IMR-90 (cell line): ENCODE measurements around the gene VAC14. TPM values are rescaled to one million over a fixed set of nuclear protein-coding genes. Genes with fewer than 3 reads are reported as not detected.

Source experiments
- ATAC-seq: fragments of 200-7000 bp; cut with Tn5 transposase; 2 replicates; pipeline ENCODE4 v1.9.1; 2020; ENCODE audit warnings: low read depth, mild to moderate bottlenecking, moderate library complexity
- BruUV-seq: library from RNA; stranded (reverse); fragments of 400-500 nt; replicated peaks from 2 replicates; lab custom pipeline; 2021; lab: Mats Ljungman, UMichigan
- CTCF ChIA-PET: fragments of 300-600 bp; formaldehyde crosslinking; extraction: SDS; loops from one replicate; lab custom pipeline; 2021; ENCODE audit warnings: antibody characterized with exemption; lab: Yijun Ruan, JAX
- POLR2A ChIA-PET: fragments of 300-600 bp; sonication (Branson Sonifier 250); formaldehyde crosslinking; loops from one replicate; lab custom pipeline; 2022; ENCODE audit warnings: antibody characterized with exemption; ENCODE audit not compliant: unreplicated experiment; lab: Charles Lee
- DNase-seq: peaks from one replicate; pipeline ENCODE4 v3.0.0; 2013
- H2AFZ ChIP-seq: replicated peaks from 2 replicates; pipeline ENCODE3; 2013; ENCODE audit warnings: low read length, mild to moderate bottlenecking; ENCODE audit not compliant: poor library complexity
- H2AK5ac ChIP-seq: 2 replicates; pipeline ENCODE4 v1.6.1; 2013; ENCODE audit warnings: low read depth, low read length, inconsistent platforms
- H2AK9ac ChIP-seq: replicated peaks from 2 replicates; pipeline ENCODE3; 2013; ENCODE audit warnings: mild to moderate bottlenecking, low read depth, low read length, moderate library complexity; ENCODE audit not compliant: poor library complexity
- H2BK120ac ChIP-seq: 2 replicates; pipeline ENCODE4 v1.6.1; 2013; ENCODE audit warnings: low read depth, low read length, inconsistent platforms
- H2BK15ac ChIP-seq: 3 replicates; pipeline ENCODE4 v1.6.1; 2013; ENCODE audit warnings: low read depth, low read length, inconsistent platforms
- H2BK20ac ChIP-seq: 2 replicates; pipeline ENCODE4 v1.6.1; 2013; ENCODE audit warnings: low read depth, mild to moderate bottlenecking, inconsistent platforms, low read length, moderate library complexity
- H2BK5ac ChIP-seq: 2 replicates; pipeline ENCODE4 v1.6.1; 2013; ENCODE audit warnings: mild to moderate bottlenecking, low read depth, low read length, inconsistent platforms; ENCODE audit not compliant: poor library complexity, severe bottlenecking
- H3K14ac ChIP-seq: replicated peaks from 2 replicates; pipeline ENCODE4 v1.6.1; 2013; ENCODE audit warnings: low read depth, low read length, inconsistent platforms
- H3K18ac ChIP-seq: 2 replicates; pipeline ENCODE4 v1.6.1; 2013; ENCODE audit warnings: low read depth, low read length, control low read depth
- H3K23ac ChIP-seq: 2 replicates; pipeline ENCODE4 v1.6.1; 2013; ENCODE audit warnings: low read depth, low read length, inconsistent platforms
- H3K27ac ChIP-seq: 2 replicates; pipeline ENCODE4 v1.5.1; 2013; ENCODE audit warnings: mild to moderate bottlenecking, control low read depth, low read length; ENCODE audit not compliant: insufficient read depth
- H3K27me3 ChIP-seq: 2 replicates; pipeline ENCODE4 v1.6.1; 2013; ENCODE audit warnings: low read length; ENCODE audit not compliant: control insufficient read depth, insufficient read depth
- H3K36me3 ChIP-seq: 2 replicates; pipeline ENCODE4 v1.6.1; 2013; ENCODE audit warnings: low read length, mixed read lengths; ENCODE audit not compliant: control insufficient read depth, insufficient read depth
- H3K4ac ChIP-seq: 2 replicates; pipeline ENCODE4 v1.6.1; 2013; ENCODE audit warnings: low read depth, low read length, inconsistent platforms
- H3K4me1 ChIP-seq: 2 replicates; pipeline ENCODE4 v1.6.1; 2013; ENCODE audit warnings: low read length, mixed read lengths; ENCODE audit not compliant: control insufficient read depth, insufficient read depth
- H3K4me2 ChIP-seq: 2 replicates; pipeline ENCODE4 v1.6.1; 2013; ENCODE audit warnings: low read depth, mild to moderate bottlenecking, control low read depth, low read length, moderate library complexity
- H3K4me3 ChIP-seq: 2 replicates; pipeline ENCODE4 v1.5.1; 2013; ENCODE audit warnings: low read depth, mild to moderate bottlenecking, control low read depth, low read length, moderate library complexity; ENCODE audit not compliant: insufficient read depth
- H3K56ac ChIP-seq: 2 replicates; pipeline ENCODE4 v1.6.1; 2013; ENCODE audit warnings: low read length, inconsistent platforms; ENCODE audit not compliant: insufficient read depth; ENCODE audit errors: extremely low read depth
- H3K79me1 ChIP-seq, 2 experiments: 2 replicates each; pipeline ENCODE4 v1.6.1; 2013; ENCODE audit warnings: low read length in 2 of 2, inconsistent platforms in 1 of 2, low read depth in 1 of 2
- H3K9ac ChIP-seq: 2 replicates; pipeline ENCODE4 v1.6.1; 2013; ENCODE audit warnings: low read depth, low read length, control low read depth
- H3K9me1 ChIP-seq: 2 replicates; pipeline ENCODE4 v1.6.1; 2013; ENCODE audit warnings: low read length, inconsistent platforms; ENCODE audit not compliant: insufficient read depth
- H3K9me3 ChIP-seq: 2 replicates; pipeline ENCODE4 v1.6.1; 2013; ENCODE audit warnings: low read length; ENCODE audit not compliant: control insufficient read depth, insufficient read depth
- H4K20me1 ChIP-seq: 2 replicates; pipeline ENCODE4 v1.6.1; 2013; ENCODE audit warnings: low read length, inconsistent platforms; ENCODE audit not compliant: insufficient read depth
- H4K5ac ChIP-seq: 2 replicates; pipeline ENCODE4 v1.6.1; 2013; ENCODE audit warnings: mild to moderate bottlenecking, low read depth, low read length, control low read depth
- H4K8ac ChIP-seq, 2 experiments: 2 replicates each; pipeline ENCODE4 v1.6.1; 2013; ENCODE audit warnings: low read depth in 2 of 2, low read length in 2 of 2, control low read depth in 1 of 2, inconsistent platforms in 1 of 2
- H4K91ac ChIP-seq: 2 replicates; pipeline ENCODE4 v1.6.1; 2013; ENCODE audit warnings: low read depth, low read length, inconsistent platforms; ENCODE audit not compliant: insufficient read depth
- BHLHE40 ChIP-seq: fragments of 150-350 bp; IDR thresholded peaks from 2 replicates; pipeline ENCODE4 v1.6.1; 2016; ENCODE audit warnings: mild to moderate bottlenecking, low read depth, low read length
- CEBPB ChIP-seq: IDR thresholded peaks from 2 replicates; pipeline ENCODE4 v1.6.1; 2012; ENCODE audit warnings: low read depth, low read length, improper control_type of control experiment
- CHD1 ChIP-seq: IDR thresholded peaks from 2 replicates; pipeline ENCODE4 v1.6.1; 2012; ENCODE audit warnings: low read depth, low read length, improper control_type of control experiment
- CTCF ChIP-seq: conservative IDR thresholded peaks from 2 replicates; pipeline ENCODE4 v1.5.1; 2012; ENCODE audit warnings: mild to moderate bottlenecking, low read depth, low read length, improper control_type of control experiment
- ELK1 ChIP-seq: fragments of 150-350 bp; IDR thresholded peaks from 2 replicates; pipeline ENCODE4 v1.6.1; 2016; ENCODE audit warnings: low read depth, mild to moderate bottlenecking, low read length, moderate library complexity, borderline replicate concordance
- FOS ChIP-seq: fragments of 150-350 bp; IDR thresholded peaks from 2 replicates; pipeline ENCODE4 v1.6.1; 2016; ENCODE audit warnings: low read depth, low read length
- MAFK ChIP-seq: IDR thresholded peaks from 2 replicates; pipeline ENCODE4 v1.6.1; 2012; ENCODE audit warnings: low read depth, low read length, improper control_type of control experiment
- MAZ ChIP-seq: IDR thresholded peaks from 2 replicates; pipeline ENCODE4 v1.6.1; 2012; ENCODE audit warnings: low read depth, mild to moderate bottlenecking, low read length, improper control_type of control experiment, moderate library complexity, borderline replicate concordance
- MXI1 ChIP-seq: IDR thresholded peaks from 2 replicates; pipeline ENCODE4 v1.6.1; 2012; ENCODE audit warnings: low read depth, mild to moderate bottlenecking, low read length, moderate library complexity, borderline replicate concordance
- NFE2L2 ChIP-seq: fragments of 150-350 bp; IDR thresholded peaks from 2 replicates; pipeline ENCODE4 v1.6.1; 2016; ENCODE audit warnings: low read depth, mild to moderate bottlenecking, low read length
- POLR2A ChIP-seq: IDR thresholded peaks from 2 replicates; pipeline ENCODE4 v1.6.1; 2012; ENCODE audit warnings: mild to moderate bottlenecking, low read depth, low read length
- RAD21 ChIP-seq: IDR thresholded peaks from 2 replicates; pipeline ENCODE4 v1.6.1; 2012; ENCODE audit warnings: low read length, improper control_type of control experiment
- RCOR1 ChIP-seq: IDR thresholded peaks from 2 replicates; pipeline ENCODE4 v1.6.1; 2012; ENCODE audit warnings: mild to moderate bottlenecking, low read length, improper control_type of control experiment; ENCODE audit not compliant: insufficient replicate concordance
- RFX5 ChIP-seq: IDR thresholded peaks from 2 replicates; pipeline ENCODE4 v1.8.0; 2012; ENCODE audit warnings: low read depth, mild to moderate bottlenecking, low read length, moderate library complexity
- SMC3 ChIP-seq: fragments of 150-350 bp; IDR thresholded peaks from 2 replicates; pipeline ENCODE4 v1.6.1; 2016; ENCODE audit warnings: low read depth, mild to moderate bottlenecking, antibody characterized with exemption, low read length, moderate library complexity
- USF2 ChIP-seq: fragments of 150-350 bp; IDR thresholded peaks from 2 replicates; pipeline ENCODE4 v1.6.1; 2017; ENCODE audit warnings: mild to moderate bottlenecking, antibody characterized with exemption, low read length, low read depth
- WGBS, 2 experiments: methylation state at CpG; one replicate each; pipeline versions ENCODE4 v1.1.5 to v1.1.7; 2013; ENCODE audit warnings: missing lambda C conversion rate in 2 of 2; ENCODE audit not compliant: insufficient read length in 1 of 2; ENCODE audit errors: extremely low coverage in 2 of 2; 5-methylcytosine and 5-hydroxymethylcytosine counted together
- dilution Hi-C: fragments of 300-500 bp; cut with HindIII; formaldehyde crosslinking; loops from one replicate; pipeline ENCODE4 v1.14.3; 2018; ENCODE audit warnings: low sequenced_read_pairs; ENCODE audit not compliant: unreplicated experiment
- in situ Hi-C: fragments of 300-500 bp; cut with MboI; formaldehyde crosslinking; loops from 3 replicates; pipeline ENCODE4 v1.14.3; 2019; ENCODE audit warnings: low sequenced_read_pairs, inconsistent platforms, mixed read lengths
- intact Hi-C: fragments of 100-400 bp; cut with micrococcal nuclease; formaldehyde crosslinking; loops from 2 replicates; pipeline ENCODE4 v1.10.0; 2022
- polyA plus RNA-seq, 3 experiments: library from polyadenylated mRNA; depleted of rRNA; stranded (reverse); fragments of >200 nt; gene quantifications; 2 replicates each; pipeline ENCODE4 v1.2.3, GENCODE V29; 2012; ENCODE audit warnings: low replicate concordance in 1 of 3
- total RNA-seq: library from RNA; depleted of rRNA; stranded (reverse); fragments of >200 nt; gene quantifications from 2 replicates; pipeline ENCODE4 v1.2.3, GENCODE V29; 2012

VAC14 gene
- total and polyA plus RNA-seq, 2 of the 4 experiments (the other 2 are of a cell fraction), result 21.1 to 40.2 TPM

- intact Hi-C loops (no loop called here), in situ Hi-C loops (no loop called here), dilution Hi-C loops (no loop called here)
- H3K23ac ChIP-seq, result no peak overlapping the region
- no peak overlapping the region for H3K14ac ChIP-seq
- no peak overlapping the region for H3K56ac ChIP-seq
- H3K79me1 ChIP-seq, result no peaks in the 10 kb centered on the region
- no peak overlapping the region for H3K9ac ChIP-seq
- no peak overlapping the region for H2BK5ac ChIP-seq
- DNase-seq, result no peak
- TF ChIP-seq POLR2A, result no peak
- no peak for TF ChIP-seq MAFK
- TF ChIP-seq MXI1, result no peak
- TF ChIP-seq RFX5, result no peak
- TF ChIP-seq RAD21, result no peak
- no peak for TF ChIP-seq NFE2L2
- TF ChIP-seq CTCF, result no peak
- no peak for TF ChIP-seq BHLHE40
- no peak for TF ChIP-seq SMC3
- TF ChIP-seq CHD1, result no peak
- no peak for TF ChIP-seq ELK1
- no peak for TF ChIP-seq CEBPB
- no peak for TF ChIP-seq MAZ
- TF ChIP-seq USF2, result no peak
- no peak for TF ChIP-seq RCOR1
- TF ChIP-seq FOS, result no peak
- peaks cover 6% of the 10 kb centered on the region; the same call in 1 of the 2 replicates for H3K4me1 ChIP-seq
- WGBS, 2 experiments, result 40% methylated on average over 2 of the region's 9 CpGs; no CpG with 5 or more reads in 1 of the 2 experiments
- H4K5ac ChIP-seq, result no peak overlapping the region
- no peak overlapping the region for H2BK15ac ChIP-seq
- ATAC-seq, result no peak
- H2AFZ ChIP-seq, result no peak overlapping the region
- no peak overlapping the region for H3K4me2 ChIP-seq
- no peak overlapping the region for H2AK5ac ChIP-seq
- H3K36me3 ChIP-seq, result no peaks in the 10 kb centered on the region
- H4K91ac ChIP-seq, result no peak overlapping the region
- H3K18ac ChIP-seq, result no peak overlapping the region
- no peak overlapping the region for H4K8ac ChIP-seq
- no peak overlapping the region for H2BK120ac ChIP-seq
- peaks cover 6% of the 10 kb centered on the region; the same call in 1 of the 2 replicates for H3K9me1 ChIP-seq
- no peaks in the 10 kb centered on the region for H3K9me3 ChIP-seq
- H4K20me1 ChIP-seq, result no peaks in the 10 kb centered on the region
- no TSS peak for BruUV-seq
- H3K27ac ChIP-seq, result no peak overlapping the region
- H3K27me3 ChIP-seq, result peaks cover 2% of the 10 kb centered on the region; the same call in 1 of the 2 replicates
- no peak overlapping the region for H3K4ac ChIP-seq
- no peak overlapping the region for H2AK9ac ChIP-seq
- ChIA-PET CTCF (no interaction called here), POLR2A (no interaction called here)
- no peak overlapping the region for H2BK20ac ChIP-seq
- no peak overlapping the region for H3K4me3 ChIP-seq
Observed at GRCh38 chr16:70809392-70810060, 8.6 kb upstream of the VAC14 start.
